K562 (cell line): ENCODE results near the gene MLH1. TPM values are rescaled to one million over a fixed set of nuclear protein-coding genes. Genes with fewer than 3 reads are reported as not detected.
A peak's percentile ranks its signal among the peaks of the same experiment; 100 is the strongest.

ENCODE experiments used
- CXXC5 ChIP-seq: fragments of 250-450 bp; sonication (Bioruptor Pico); IDR thresholded peaks from 2 replicates; pipeline ENCODE4 v1.8.0; 2022; ENCODE audit warnings: inconsistent platforms, mild to moderate bottlenecking, moderate library complexity
- EGR1 ChIP-seq: fragments of 450-650 bp; conservative IDR thresholded peaks from 2 replicates; pipeline ENCODE4 v1.6.1; 2017; ENCODE audit warnings: mild to moderate bottlenecking
- KHSRP ChIP-seq: fragments of 450-650 bp; IDR thresholded peaks from 2 replicates; pipeline ENCODE4 v1.6.1; 2017
- MCM5 ChIP-seq: fragments of 450-650 bp; IDR thresholded peaks from 2 replicates; pipeline ENCODE4 v1.6.1; 2016; ENCODE audit warnings: low read depth
- POLR2AphosphoS5 ChIP-seq: IDR thresholded peaks from 2 replicates; pipeline ENCODE4 v1.6.1; 2011; ENCODE audit warnings: mild to moderate bottlenecking, low read depth, low read length, moderate library complexity; ENCODE audit not compliant: control insufficient read depth, insufficient read depth
- SMARCC2 ChIP-seq: fragments of 450-650 bp; IDR thresholded peaks from 2 replicates; pipeline ENCODE4 v1.6.1; 2017; ENCODE audit warnings: antibody characterized with exemption, moderate library complexity, mild to moderate bottlenecking, low read depth
- STAG1 ChIP-seq: sonication (generic); formaldehyde crosslinking; IDR thresholded peaks from 2 replicates; pipeline ENCODE4 v1.5.0; 2020; ENCODE audit warnings: missing genetic modification reagents, borderline replicate concordance
- TEAD4 ChIP-seq, 2 experiments: sonication (generic) in 1 of 2; formaldehyde crosslinking in 1 of 2; IDR thresholded peaks; 2 replicates each; pipeline versions ENCODE4 v1.6.1 to v1.8.0; 2012 to 2022; ENCODE audit warnings: borderline replicate concordance in 1 of 2, inconsistent platforms in 1 of 2, low read length in 1 of 2, mild to moderate bottlenecking in 1 of 2, missing genetic modification reagents in 1 of 2
- XRCC4 ChIP-seq: IDR thresholded peaks from one replicate; pipeline ENCODE4 v1.6.1; 2011; ENCODE audit not compliant: insufficient read depth, insufficient read length; ENCODE audit errors: extremely low read depth
- ZBTB7A ChIP-seq: IDR thresholded peaks from 2 replicates; pipeline ENCODE4 v1.6.1; 2011; ENCODE audit warnings: low read depth, mild to moderate bottlenecking, low read length, moderate library complexity, borderline replicate concordance; ENCODE audit not compliant: control insufficient read depth
- ZFP36 ChIP-seq: fragments of 150-350 bp; IDR thresholded peaks from 2 replicates; pipeline ENCODE4 v1.6.1; 2018; ENCODE audit warnings: low read length, low read depth; ENCODE audit not compliant: partially characterized antibody
- ZNF395 ChIP-seq: fragments of 200-800 bp; sonication (Bioruptor generic); IDR thresholded peaks from 2 replicates; pipeline ENCODE4 v1.6.1; 2017; ENCODE audit warnings: missing genetic modification characterization, missing compliant biosample characterization
- ZNF695 ChIP-seq: fragments of 450-650 bp; formaldehyde crosslinking; IDR thresholded peaks from 2 replicates; pipeline ENCODE4 v1.4.0; 2020; ENCODE audit warnings: mild to moderate bottlenecking, moderate library complexity
- ZSCAN32 ChIP-seq: fragments of 450-650 bp; formaldehyde crosslinking; IDR thresholded peaks from 2 replicates; pipeline ENCODE4 v1.4.0; 2020; ENCODE audit warnings: mild to moderate bottlenecking, moderate library complexity
- polyA plus RNA-seq, 8 experiments: library from polyadenylated mRNA; depleted of rRNA in 4 of 8; stranded (reverse) in 5 of 8; unstranded in 3 of 8; fragments of >200 nt; fragmentation: Nextera tagmentation in 2 of 8; fragmentation: Illumina TruSeq in 1 of 8; extraction: Ambion mirVana in 2 of 8; extraction: Trizol in 1 of 8; gene quantifications; 2 replicates each; pipeline versions ENCODE4 v1.2.1 to v1.2.3, GENCODE V29; 2011 to 2014; ENCODE audit warnings: inconsistent platforms in 1 of 8, missing spikeins in 1 of 8
- total RNA-seq, 7 experiments: library from RNA; depleted of rRNA in 6 of 7; stranded (reverse); fragments of >200 nt in 6 of 7; fragmentation: Illumina TruSeq in 2 of 7; extraction: Trizol in 2 of 7; gene quantifications; 2 replicates each; pipeline versions ENCODE4 v1.2.1 to v1.2.3, GENCODE V29; 2011 to 2021; ENCODE audit warnings: low replicate concordance in 1 of 7
- TF ChIP-seq, protein P1 (sequence below): fragments of 250-450 bp; sonication (Bioruptor Pico); IDR thresholded peaks from 2 replicates; pipeline ENCODE4 v1.8.0; 2021; ENCODE audit warnings: moderate library complexity, mild to moderate bottlenecking, inconsistent platforms
- TF ChIP-seq, protein P2 (sequence below): sonication (generic); formaldehyde crosslinking; IDR thresholded peaks from 2 replicates; pipeline ENCODE4 v1.8.0; 2022; ENCODE audit warnings: missing genetic modification reagents, mild to moderate bottlenecking, borderline replicate concordance
- TF ChIP-seq, protein P3 (sequence below): fragments of 450-650 bp; formaldehyde crosslinking; IDR thresholded peaks from 2 replicates; pipeline ENCODE4 v1.4.0; 2020; ENCODE audit warnings: mild to moderate bottlenecking
- TF ChIP-seq, protein P4 (sequence below): fragments of 450-650 bp; IDR thresholded peaks from 2 replicates; pipeline ENCODE4 v1.6.1; 2017; ENCODE audit warnings: mild to moderate bottlenecking, moderate library complexity
- TF ChIP-seq, protein P5 (sequence below): sonication (generic); formaldehyde crosslinking; IDR thresholded peaks from 2 replicates; pipeline ENCODE4 v1.8.1; 2022; ENCODE audit warnings: missing genetic modification reagents

Gene MLH1
- total and polyA plus RNA-seq, 9 of the 15 experiments (the other 6 are each of a cell fraction or from before 2014, with no cell fraction given), result 76.4 to 155 (median 117) TPM

DNA sequence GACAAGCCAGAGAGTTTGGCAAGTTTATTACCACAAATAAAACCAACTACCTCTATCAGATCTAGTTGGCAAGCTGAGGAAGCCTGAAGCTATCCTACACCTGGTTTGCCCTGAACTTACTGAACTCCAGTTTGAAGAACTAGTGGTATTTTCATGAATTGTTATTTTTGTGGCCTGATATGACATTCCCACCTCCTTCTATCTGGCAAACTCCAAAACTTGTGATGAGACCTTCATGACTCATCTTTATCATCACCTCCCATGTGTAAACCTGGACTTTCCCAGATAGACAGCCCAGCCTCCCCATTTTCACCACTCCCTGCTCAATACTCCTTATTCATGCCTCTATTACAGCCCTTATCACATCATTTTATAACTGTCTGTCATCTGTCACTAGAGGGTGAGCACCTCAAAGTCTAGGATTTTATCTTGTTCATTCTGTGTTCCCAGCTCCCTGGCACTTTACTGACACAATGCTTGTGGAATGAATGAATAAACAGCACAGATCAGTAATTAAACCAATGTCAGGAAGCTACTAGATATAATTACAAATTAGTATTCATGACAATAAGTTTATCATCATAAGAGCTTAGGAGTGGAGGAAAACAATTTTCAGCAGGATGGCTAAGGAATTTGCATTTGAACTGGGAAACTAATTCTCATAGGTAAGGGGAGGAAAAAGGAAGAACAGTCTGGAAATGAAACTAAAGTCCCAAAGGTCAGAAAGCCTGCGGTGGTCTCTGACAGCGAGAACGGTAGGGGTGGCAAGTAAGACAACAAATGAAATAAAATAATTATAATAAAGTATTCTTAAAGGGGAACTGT is 35.2 kb upstream of the MLH1 start (continued):
- TF ChIP-seq, protein P1, sequence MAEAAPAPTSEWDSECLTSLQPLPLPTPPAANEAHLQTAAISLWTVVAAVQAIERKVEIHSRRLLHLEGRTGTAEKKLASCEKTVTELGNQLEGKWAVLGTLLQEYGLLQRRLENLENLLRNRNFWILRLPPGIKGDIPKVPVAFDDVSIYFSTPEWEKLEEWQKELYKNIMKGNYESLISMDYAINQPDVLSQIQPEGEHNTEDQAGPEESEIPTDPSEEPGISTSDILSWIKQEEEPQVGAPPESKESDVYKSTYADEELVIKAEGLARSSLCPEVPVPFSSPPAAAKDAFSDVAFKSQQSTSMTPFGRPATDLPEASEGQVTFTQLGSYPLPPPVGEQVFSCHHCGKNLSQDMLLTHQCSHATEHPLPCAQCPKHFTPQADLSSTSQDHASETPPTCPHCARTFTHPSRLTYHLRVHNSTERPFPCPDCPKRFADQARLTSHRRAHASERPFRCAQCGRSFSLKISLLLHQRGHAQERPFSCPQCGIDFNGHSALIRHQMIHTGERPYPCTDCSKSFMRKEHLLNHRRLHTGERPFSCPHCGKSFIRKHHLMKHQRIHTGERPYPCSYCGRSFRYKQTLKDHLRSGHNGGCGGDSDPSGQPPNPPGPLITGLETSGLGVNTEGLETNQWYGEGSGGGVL (CRISPR knock-in tag), result no peak
- peak; percentile 86 for TF ChIP-seq ZNF395 (CRISPR knock-in tag)
- TF ChIP-seq, protein P2, sequence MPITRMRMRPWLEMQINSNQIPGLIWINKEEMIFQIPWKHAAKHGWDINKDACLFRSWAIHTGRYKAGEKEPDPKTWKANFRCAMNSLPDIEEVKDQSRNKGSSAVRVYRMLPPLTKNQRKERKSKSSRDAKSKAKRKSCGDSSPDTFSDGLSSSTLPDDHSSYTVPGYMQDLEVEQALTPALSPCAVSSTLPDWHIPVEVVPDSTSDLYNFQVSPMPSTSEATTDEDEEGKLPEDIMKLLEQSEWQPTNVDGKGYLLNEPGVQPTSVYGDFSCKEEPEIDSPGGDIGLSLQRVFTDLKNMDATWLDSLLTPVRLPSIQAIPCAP (CRISPR knock-in tag), result no peak
- no peak for TF ChIP-seq STAG1 (CRISPR knock-in tag)
- no peak for TF ChIP-seq ZFP36
- peak; percentile 100 for TF ChIP-seq SMARCC2
- TF ChIP-seq POLR2AphosphoS5, result peak; percentile 98
- TF ChIP-seq ZBTB7A, result no peak
- TF ChIP-seq EGR1, result peak; percentile 54
- TF ChIP-seq ZNF695 (CRISPR knock-in tag), result no peak
- TF ChIP-seq, protein P3, sequence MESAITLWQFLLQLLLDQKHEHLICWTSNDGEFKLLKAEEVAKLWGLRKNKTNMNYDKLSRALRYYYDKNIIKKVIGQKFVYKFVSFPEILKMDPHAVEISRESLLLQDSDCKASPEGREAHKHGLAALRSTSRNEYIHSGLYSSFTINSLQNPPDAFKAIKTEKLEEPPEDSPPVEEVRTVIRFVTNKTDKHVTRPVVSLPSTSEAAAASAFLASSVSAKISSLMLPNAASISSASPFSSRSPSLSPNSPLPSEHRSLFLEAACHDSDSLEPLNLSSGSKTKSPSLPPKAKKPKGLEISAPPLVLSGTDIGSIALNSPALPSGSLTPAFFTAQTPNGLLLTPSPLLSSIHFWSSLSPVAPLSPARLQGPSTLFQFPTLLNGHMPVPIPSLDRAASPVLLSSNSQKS, result no peak
- TF ChIP-seq CXXC5 (CRISPR knock-in tag), result peak; percentile 19; the same call in 1 of the 2 replicates
- TF ChIP-seq MCM5, result no peak
- TF ChIP-seq, protein P4, sequence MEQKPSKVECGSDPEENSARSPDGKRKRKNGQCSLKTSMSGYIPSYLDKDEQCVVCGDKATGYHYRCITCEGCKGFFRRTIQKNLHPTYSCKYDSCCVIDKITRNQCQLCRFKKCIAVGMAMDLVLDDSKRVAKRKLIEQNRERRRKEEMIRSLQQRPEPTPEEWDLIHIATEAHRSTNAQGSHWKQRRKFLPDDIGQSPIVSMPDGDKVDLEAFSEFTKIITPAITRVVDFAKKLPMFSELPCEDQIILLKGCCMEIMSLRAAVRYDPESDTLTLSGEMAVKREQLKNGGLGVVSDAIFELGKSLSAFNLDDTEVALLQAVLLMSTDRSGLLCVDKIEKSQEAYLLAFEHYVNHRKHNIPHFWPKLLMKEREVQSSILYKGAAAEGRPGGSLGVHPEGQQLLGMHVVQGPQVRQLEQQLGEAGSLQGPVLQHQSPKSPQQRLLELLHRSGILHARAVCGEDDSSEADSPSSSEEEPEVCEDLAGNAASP, result no peak
- TF ChIP-seq ZSCAN32 (CRISPR knock-in tag), result no peak
- TF ChIP-seq TEAD4 (IDR thresholded peaks at IDR 0.05; ENCODE audit: low read length), result peak; percentile 98
- TF ChIP-seq TEAD4 (CRISPR knock-in tag; IDR thresholded peaks at IDR 0.05; ENCODE audit: borderline replicate concordance), result no peak
- peak; percentile 67; the same call in 1 of the 2 replicates for TF ChIP-seq KHSRP
- TF ChIP-seq, protein P5, sequence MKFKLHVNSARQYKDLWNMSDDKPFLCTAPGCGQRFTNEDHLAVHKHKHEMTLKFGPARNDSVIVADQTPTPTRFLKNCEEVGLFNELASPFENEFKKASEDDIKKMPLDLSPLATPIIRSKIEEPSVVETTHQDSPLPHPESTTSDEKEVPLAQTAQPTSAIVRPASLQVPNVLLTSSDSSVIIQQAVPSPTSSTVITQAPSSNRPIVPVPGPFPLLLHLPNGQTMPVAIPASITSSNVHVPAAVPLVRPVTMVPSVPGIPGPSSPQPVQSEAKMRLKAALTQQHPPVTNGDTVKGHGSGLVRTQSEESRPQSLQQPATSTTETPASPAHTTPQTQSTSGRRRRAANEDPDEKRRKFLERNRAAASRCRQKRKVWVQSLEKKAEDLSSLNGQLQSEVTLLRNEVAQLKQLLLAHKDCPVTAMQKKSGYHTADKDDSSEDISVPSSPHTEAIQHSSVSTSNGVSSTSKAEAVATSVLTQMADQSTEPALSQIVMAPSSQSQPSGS, result no peak
- TF ChIP-seq XRCC4, result no peak
